ENCODE results near the gene PDZD4.

The PDZD4 gene

GRCh38 chrX:153766871-153767673 is 63.3 kb downstream of the PDZD4 start:
- TF ChIP-seq EZH2 (IDR thresholded peaks at IDR 0.05; ENCODE audit: borderline replicate concordance, low read length) = no peak
- no peak for TF ChIP-seq CTCF (IDR thresholded peaks at IDR 0.05; ENCODE audit: low read length)

GRCh38 chrX:153766098-153766817 is 64.1 kb downstream of the PDZD4 start:
- Histone ChIP-seq H3K9me2 (ENCODE audit: low read depth, low read length) (no peaks in the 10 kb centered on the region), H3K4me1 (ENCODE audit: insufficient read depth, low read length, severe bottlenecking) (no peaks in the 10 kb centered on the region), H3K27me3 (ENCODE audit: insufficient read depth, low read length) (no peaks in the 10 kb centered on the region), H4K20me1 (ENCODE audit: insufficient read depth, low read length) (no peaks in the 10 kb centered on the region), H3K27ac (ENCODE audit: low read depth, low read length, poor library complexity, severe bottlenecking) (no peak overlapping the region), H3K36me3 (ENCODE audit: insufficient read depth, low read length) (no peaks in the 10 kb centered on the region), H3K4me3 (ENCODE audit: low read depth, low read length, poor library complexity, severe bottlenecking) (no peak overlapping the region), H3K9ac (ENCODE audit: low read length) (no peak overlapping the region), H3K4me2 (ENCODE audit: low read length) (no peak overlapping the region), H2AFZ (ENCODE audit: low read length) (no peak overlapping the region), H3K9me3 (ENCODE audit: low read length) (no peaks in the 10 kb centered on the region), H3K79me2 (ENCODE audit: insufficient read depth, low read length) (no peaks in the 10 kb centered on the region), H3F3A (ENCODE audit: insufficient read depth, low read length) (no peaks in the 10 kb centered on the region)
- no peak for TF ChIP-seq CTCF (IDR thresholded peaks at IDR 0.05; ENCODE audit: low read length)
- TF ChIP-seq EZH2 (IDR thresholded peaks at IDR 0.05; ENCODE audit: borderline replicate concordance, low read length) = no peak

More at GRCh38 chrX:153766871-153767673, 63.3 kb downstream of the PDZD4 start:
- H3K9me2 ChIP-seq (ENCODE audit: low read depth, low read length) = no peaks in the 10 kb centered on the region
- no peak overlapping the region for H3K9ac ChIP-seq (ENCODE audit: low read length)
- no peaks in the 10 kb centered on the region for H3K79me2 ChIP-seq (ENCODE audit: insufficient read depth, low read length)
- H3F3A ChIP-seq (ENCODE audit: insufficient read depth, low read length) = no peaks in the 10 kb centered on the region
- no peak overlapping the region for H3K4me3 ChIP-seq (ENCODE audit: low read depth, low read length, poor library complexity, severe bottlenecking)
- no peaks in the 10 kb centered on the region for H3K27me3 ChIP-seq (ENCODE audit: insufficient read depth, low read length)
- H3K27ac ChIP-seq (ENCODE audit: low read depth, low read length, poor library complexity, severe bottlenecking) = no peak overlapping the region
- no peaks in the 10 kb centered on the region for H3K36me3 ChIP-seq (ENCODE audit: insufficient read depth, low read length)
- no peak overlapping the region for H2AFZ ChIP-seq (ENCODE audit: low read length)
- H3K9me3 ChIP-seq (ENCODE audit: low read length) = no peaks in the 10 kb centered on the region
- H3K4me2 ChIP-seq (ENCODE audit: low read length) = no peak overlapping the region
- no peaks in the 10 kb centered on the region for H4K20me1 ChIP-seq (ENCODE audit: insufficient read depth, low read length)
- no peaks in the 10 kb centered on the region for H3K4me1 ChIP-seq (ENCODE audit: insufficient read depth, low read length, severe bottlenecking)

GRCh38 chrX:153765138-153766079 is 64.9 kb downstream of the PDZD4 start:
- no peak overlapping the region for H3K27ac ChIP-seq (ENCODE audit: low read depth, low read length, poor library complexity, severe bottlenecking)
- H3K9me2 ChIP-seq (ENCODE audit: low read depth, low read length) = no peaks in the 10 kb centered on the region
- H3K4me1 ChIP-seq (ENCODE audit: insufficient read depth, low read length, severe bottlenecking) = no peaks in the 10 kb centered on the region
- TF ChIP-seq EZH2 (IDR thresholded peaks at IDR 0.05; ENCODE audit: borderline replicate concordance, low read length) = no peak
- TF ChIP-seq CTCF (IDR thresholded peaks at IDR 0.05; ENCODE audit: low read length) = no peak
- no peak overlapping the region for H2AFZ ChIP-seq (ENCODE audit: low read length)
- H3K27me3 ChIP-seq (ENCODE audit: insufficient read depth, low read length) = no peaks in the 10 kb centered on the region
- no peak overlapping the region for H3K4me2 ChIP-seq (ENCODE audit: low read length)
- H3K79me2 ChIP-seq (ENCODE audit: insufficient read depth, low read length) = no peaks in the 10 kb centered on the region
- no peaks in the 10 kb centered on the region for H3K9me3 ChIP-seq (ENCODE audit: low read length)
- H3F3A ChIP-seq (ENCODE audit: insufficient read depth, low read length) = no peaks in the 10 kb centered on the region
- no peaks in the 10 kb centered on the region for H3K36me3 ChIP-seq (ENCODE audit: insufficient read depth, low read length)
- H3K4me3 ChIP-seq (ENCODE audit: low read depth, low read length, poor library complexity, severe bottlenecking) = no peak overlapping the region
- H3K9ac ChIP-seq (ENCODE audit: low read length) = no peak overlapping the region
- H4K20me1 ChIP-seq (ENCODE audit: insufficient read depth, low read length) = no peaks in the 10 kb centered on the region
